Stimulated activated CD4-positive, alpha-beta T cell treated with anti-CD3 and anti-CD28 coated beads, Interleukin-4, amount 100 ng/mL, for 1 hour (primary cell): Measurements from ENCODE around the gene FAAH.
A peak's percentile ranks its signal among the peaks of the same experiment; 100 is the strongest.
"Not testable (repeated sequence)": the region's sequence is repeated elsewhere in the genome, so short reads cannot be mapped to it uniquely, and the experiment has no call there.

Experiments used
- DNase-seq: peaks from one replicate; pipeline ENCODE4 v3.0.0-alpha.2; 2020

The FAAH gene

GRCh38 chr1:46394108-46394871 is at the start of gene FAAH:
FAAH (plus strand) TSS chr1:46394317; CDS start chr1:46394349, 32 bp downstream.
- DNase-seq: peak; percentile 64

GRCh38 chr1:46344481-46344880 is 49.6 kb upstream of the FAAH start:
- no peak for DNase-seq

GRCh38 chr1:46345281-46345680 is 48.8 kb upstream of the FAAH start:
- DNase-seq: no peak

GRCh38 chr1:46352363-46352762 is 41.8 kb upstream of the FAAH start:
- DNase-seq: no peak

- DNase-seq: not testable (repeated sequence)
These were observed 38.2 kb upstream of the FAAH start for GRCh38 chr1:46355920-46356319.

GRCh38 chr1:46362158-46362557 is 32.0 kb upstream of the FAAH start:
- no peak for DNase-seq

- no peak for DNase-seq
These were observed 31.0 kb upstream of the FAAH start for GRCh38 chr1:46363121-46363520.

GRCh38 chr1:46364612-46365011 is 29.5 kb upstream of the FAAH start:
- no peak for DNase-seq

GRCh38 chr1:46365796-46366195 is 28.3 kb upstream of the FAAH start:
- not testable (repeated sequence) for DNase-seq

- DNase-seq: no peak
These were observed 27.0 kb upstream of the FAAH start for GRCh38 chr1:46367072-46367471.

GRCh38 chr1:46367701-46368100 is 26.4 kb upstream of the FAAH start:
- not testable (repeated sequence) for DNase-seq

GRCh38 chr1:46368791-46369190 is 25.3 kb upstream of the FAAH start:
- DNase-seq: no peak

GRCh38 chr1:46369542-46370213 is 24.4 kb upstream of the FAAH start:
- no peak for DNase-seq

- no peak for DNase-seq
These were observed 23.9 kb upstream of the FAAH start for GRCh38 chr1:46370214-46370633.

- DNase-seq: no peak
These were observed 21.7 kb upstream of the FAAH start for GRCh38 chr1:46372431-46372830.

GRCh38 chr1:46379996-46380395 is 14.1 kb upstream of the FAAH start:
- DNase-seq: no peak

GRCh38 chr1:46380508-46380907 is 13.6 kb upstream of the FAAH start:
- DNase-seq: no peak

- no peak for DNase-seq
These were observed 607 bp upstream of the FAAH start for GRCh38 chr1:46393510-46393909.

GRCh38 chr1:46394872-46395465 is 852 bp downstream of the FAAH start:
- no peak for DNase-seq

- DNase-seq: no peak
These were observed 2.6 kb downstream of the FAAH start for GRCh38 chr1:46396441-46397398.

- no peak for DNase-seq
These were observed 5.2 kb downstream of the FAAH start for GRCh38 chr1:46399307-46399706.

GRCh38 chr1:46400421-46400820 is 6.3 kb downstream of the FAAH start:
- no peak for DNase-seq
